Body of pancreas (tissue), 4 donors: ENCODE results near the gene PTPRF. TPM values are rescaled to one million over a fixed set of nuclear protein-coding genes. Genes with fewer than 3 reads are reported as not detected.

Experiments
- ATAC-seq: fragments of 150-250 bp; one replicate; pipeline ENCODE4 v1.9.1; 2016
- DNase-seq, 4 donors: peaks; one replicate each; pipeline ENCODE4 v3.0.0-alpha.2; 2019
- H3K27ac ChIP-seq, 4 donors: fragments of 200-600 bp; sonication (generic); 1 replicate in 3 of 4; 2 replicates in 1 of 4; pipeline versions ENCODE4 v1.5.1 to v1.6.1; 2016 to 2019; ENCODE audit warnings: mild to moderate bottlenecking in 1 of 4, mixed read lengths in 1 of 4, moderate library complexity in 1 of 4
- H3K27me3 ChIP-seq, 2 donors: fragments of 200-600 bp; sonication (generic); one replicate each; pipeline ENCODE4 v1.6.0; 2016; ENCODE audit warnings: mild to moderate bottlenecking in 1 of 2
- H3K36me3 ChIP-seq, 2 donors: fragments of 200-600 bp; sonication (generic); replicated peaks in 1 of 2; 2 replicates each; pipeline ENCODE4 v1.5.1; 2016; ENCODE audit warnings: low read depth in 2 of 2; ENCODE audit not compliant: insufficient read depth in 1 of 2
- H3K4me1 ChIP-seq: fragments of 200-600 bp; sonication (generic); one replicate; pipeline ENCODE4 v1.6.0; 2016
- H3K4me3 ChIP-seq, 2 donors: fragments of 200-600 bp; sonication (generic); 1 replicate in 1 of 2; 2 replicates in 1 of 2; pipeline ENCODE4 v1.5.1; 2016 to 2019
- H3K9me3 ChIP-seq, 3 donors: fragments of 200-600 bp; sonication (generic); 1 replicate in 2 of 3; 2 replicates in 1 of 3; pipeline ENCODE4 v1.5.1; 2016
- POLR2A ChIP-seq, 3 donors: fragments of 450-650 bp; IDR thresholded peaks; one replicate each; pipeline ENCODE4 v1.6.1; 2016; ENCODE audit warnings: antibody characterized with exemption in 3 of 3, mild to moderate bottlenecking in 2 of 3
- WGBS, 2 donors: methylation state at CpG; one replicate each; pipeline ENCODE4 v1.1.5; 2017; 5-methylcytosine and 5-hydroxymethylcytosine counted together
- intact Hi-C: fragments of 100-400 bp; cut with DNase I; formaldehyde crosslinking; loops from one replicate; pipeline ENCODE4 v1.15.1; 2023
- total RNA-seq, 2 donors: library from RNA; depleted of rRNA; stranded (reverse); fragments of >200 nt; gene quantifications; one replicate each; pipeline ENCODE4 v1.1.0, GENCODE V29; 2016
- TF ChIP-seq, protein P1 (sequence below), 7 experiments: fragments of 450-650 bp in 4 of 7; fragments of 200-600 bp in 3 of 7; sonication (generic) in 3 of 7; IDR thresholded peaks; one replicate each; pipeline ENCODE4 v1.5.1; 2016 to 2019; ENCODE audit warnings: antibody characterized with exemption in 7 of 7

The PTPRF gene
- total RNA-seq, 2 donors from 2014 or later, result 81.7 to 89.0 TPM

- WGBS, 2 donors, result 94 to 96% methylated on average over 27 to 28 of the region's 31 CpGs
- no peak overlapping the region for H3K27ac ChIP-seq
- H3K9me3 ChIP-seq, result no peaks in the 10 kb centered on the region
- no peak for ATAC-seq
- intact Hi-C loops, result no loop called here
- H3K27me3 ChIP-seq, result no peaks in the 10 kb centered on the region
- H3K4me3 ChIP-seq, result no peak overlapping the region
- peaks cover 0 to 12% of the 10 kb centered on the region in 2 donors for H3K36me3 ChIP-seq
- TF ChIP-seq POLR2A (IDR thresholded peaks at IDR 0.05), result no peak
- TF ChIP-seq, protein P1, sequence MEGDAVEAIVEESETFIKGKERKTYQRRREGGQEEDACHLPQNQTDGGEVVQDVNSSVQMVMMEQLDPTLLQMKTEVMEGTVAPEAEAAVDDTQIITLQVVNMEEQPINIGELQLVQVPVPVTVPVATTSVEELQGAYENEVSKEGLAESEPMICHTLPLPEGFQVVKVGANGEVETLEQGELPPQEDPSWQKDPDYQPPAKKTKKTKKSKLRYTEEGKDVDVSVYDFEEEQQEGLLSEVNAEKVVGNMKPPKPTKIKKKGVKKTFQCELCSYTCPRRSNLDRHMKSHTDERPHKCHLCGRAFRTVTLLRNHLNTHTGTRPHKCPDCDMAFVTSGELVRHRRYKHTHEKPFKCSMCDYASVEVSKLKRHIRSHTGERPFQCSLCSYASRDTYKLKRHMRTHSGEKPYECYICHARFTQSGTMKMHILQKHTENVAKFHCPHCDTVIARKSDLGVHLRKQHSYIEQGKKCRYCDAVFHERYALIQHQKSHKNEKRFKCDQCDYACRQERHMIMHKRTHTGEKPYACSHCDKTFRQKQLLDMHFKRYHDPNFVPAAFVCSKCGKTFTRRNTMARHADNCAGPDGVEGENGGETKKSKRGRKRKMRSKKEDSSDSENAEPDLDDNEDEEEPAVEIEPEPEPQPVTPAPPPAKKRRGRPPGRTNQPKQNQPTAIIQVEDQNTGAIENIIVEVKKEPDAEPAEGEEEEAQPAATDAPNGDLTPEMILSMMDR (IDR thresholded peaks at IDR 0.05), result no peak
- no peak for DNase-seq
- no peaks in the 10 kb centered on the region for H3K4me1 ChIP-seq
These were observed 67.0 kb downstream of the PTPRF start for GRCh38 chr1:43597721-43598120.

DNA sequence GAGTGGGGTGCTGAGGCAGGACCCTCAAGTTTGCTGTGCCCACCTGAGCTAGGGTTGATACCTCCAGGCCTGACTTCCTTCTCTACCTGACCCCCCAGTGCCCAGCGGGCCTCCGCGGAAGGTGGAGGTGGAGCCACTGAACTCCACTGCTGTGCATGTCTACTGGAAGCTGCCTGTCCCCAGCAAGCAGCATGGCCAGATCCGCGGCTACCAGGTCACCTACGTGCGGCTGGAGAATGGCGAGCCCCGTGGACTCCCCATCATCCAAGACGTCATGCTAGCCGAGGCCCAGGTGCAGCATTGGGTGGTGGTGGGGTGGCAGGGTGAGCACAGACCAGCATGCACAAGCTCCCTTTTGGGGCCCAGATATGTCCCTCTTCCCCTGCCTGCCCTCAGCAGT lies 67.9 kb downstream of the PTPRF start:
- intact Hi-C loops, result no loop called here
- no peak overlapping the region for H3K27ac ChIP-seq
- WGBS, 2 donors, result 93% methylated on average over 3 to 11 of the region's 11 CpGs
- no peak overlapping the region for H3K4me3 ChIP-seq
- H3K9me3 ChIP-seq, result no peaks in the 10 kb centered on the region
- no peaks in the 10 kb centered on the region for H3K4me1 ChIP-seq
- H3K36me3 ChIP-seq, result peaks cover 0 to 7% of the 10 kb centered on the region in 2 donors
- no peak for DNase-seq
- ATAC-seq, result no peak
- TF ChIP-seq, protein P1 (IDR thresholded peaks at IDR 0.05), result no peak
- TF ChIP-seq POLR2A (IDR thresholded peaks at IDR 0.05), result no peak
- H3K27me3 ChIP-seq, result no peaks in the 10 kb centered on the region

DNA sequence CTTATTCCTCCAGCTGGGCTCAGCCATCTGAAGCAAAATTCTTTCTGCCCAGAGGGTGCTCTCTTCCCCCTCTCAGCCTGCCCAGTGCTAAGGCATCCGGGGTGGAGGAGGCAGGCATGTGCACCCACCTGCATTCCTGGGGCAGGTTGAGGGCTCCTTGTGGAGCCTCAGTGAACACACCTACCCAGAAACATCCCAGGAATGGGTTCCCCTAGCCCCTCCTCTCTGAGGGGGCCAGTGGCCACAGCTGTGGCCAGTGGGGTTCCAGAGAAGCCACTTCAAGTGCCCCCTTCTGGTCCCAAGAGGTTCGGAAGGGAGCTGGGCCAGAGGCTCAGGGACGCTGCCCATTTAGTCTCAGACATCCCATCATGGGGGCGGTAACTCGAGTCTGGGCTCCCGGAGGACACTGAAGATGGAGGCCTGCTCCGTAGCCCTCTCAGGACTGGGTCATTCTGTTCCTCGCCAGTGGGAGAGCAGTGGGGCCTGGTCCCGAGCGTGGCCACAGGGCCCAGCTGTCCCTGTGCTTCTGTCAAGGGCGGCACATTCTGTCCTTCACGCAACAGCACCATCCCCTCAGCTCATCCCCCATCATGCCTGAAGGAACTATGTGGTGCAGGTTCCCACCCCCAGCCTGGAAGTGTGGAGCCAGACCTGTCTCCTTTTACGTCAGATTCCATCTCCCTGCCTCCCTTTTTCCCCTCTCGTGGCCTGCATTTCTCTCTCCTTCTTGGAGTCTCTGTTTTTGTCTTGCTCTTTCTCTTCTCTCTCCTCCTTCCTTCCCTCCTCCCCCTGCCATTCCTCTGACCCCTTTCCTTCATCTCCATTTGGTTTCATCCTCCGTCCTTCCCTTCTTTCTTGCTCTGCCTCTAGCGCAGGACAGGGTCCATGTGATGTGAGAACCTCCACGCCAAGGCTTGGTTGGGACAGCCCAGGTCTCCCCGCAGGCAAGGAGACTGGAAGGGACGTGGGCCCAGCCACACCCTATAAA lies 69.6 kb downstream of the PTPRF start:
- Histone ChIP-seq H3K27ac (no peak overlapping the region), H3K36me3 (peaks cover 5 to 21% of the 10 kb centered on the region in 2 donors), H3K4me3 (no peak overlapping the region), H3K4me1 (no peaks in the 10 kb centered on the region), H3K27me3 (no peaks in the 10 kb centered on the region), H3K9me3 (no peaks in the 10 kb centered on the region)
- WGBS, 2 donors, result 86 to 97% methylated on average over 11 to 18 of the region's 19 CpGs
- TF ChIP-seq POLR2A (IDR thresholded peaks at IDR 0.05), result no peak
- TF ChIP-seq, protein P1 (IDR thresholded peaks at IDR 0.05), result no peak
- no peak for DNase-seq
- intact Hi-C loops, result no loop called here
- ATAC-seq, result no peak

DNA sequence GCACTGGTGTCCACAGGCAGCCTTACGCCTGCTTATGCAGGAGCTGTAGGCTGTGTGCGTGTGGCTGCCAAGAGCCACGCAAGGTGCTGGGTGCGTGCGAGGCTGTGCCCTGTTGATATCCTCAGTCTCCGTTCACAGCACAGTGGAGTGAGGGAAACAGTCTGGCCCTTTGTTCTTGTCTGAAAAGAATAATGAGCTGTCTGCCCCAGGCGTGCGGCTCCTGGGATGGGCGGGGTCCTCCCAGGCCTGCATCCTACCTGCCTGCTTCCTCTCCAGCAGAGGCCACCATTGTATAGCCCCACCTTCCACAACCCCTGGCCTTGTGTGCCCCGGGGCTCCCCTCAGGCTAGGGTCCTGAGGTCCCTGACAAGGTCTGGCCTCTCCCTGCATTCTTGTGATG lies 72.3 kb downstream of the PTPRF start:
- TF ChIP-seq, protein P1 (IDR thresholded peaks at IDR 0.05), result no peak
- no peak for TF ChIP-seq POLR2A (IDR thresholded peaks at IDR 0.05)
- no peak for DNase-seq
- H3K4me1 ChIP-seq, result no peaks in the 10 kb centered on the region
- peaks cover 10 to 37% of the 10 kb centered on the region in 2 donors for H3K36me3 ChIP-seq
- no peak overlapping the region for H3K27ac ChIP-seq
- intact Hi-C loops, result no loop called here
- no peak overlapping the region for H3K4me3 ChIP-seq
- H3K27me3 ChIP-seq, result no peaks in the 10 kb centered on the region
- H3K9me3 ChIP-seq, result no peaks in the 10 kb centered on the region
- WGBS, 2 donors, result 72 to 85% methylated on average over 8 to 10 of the region's 10 CpGs
- no peak for ATAC-seq
